SK-N-SH (cell line): ENCODE data around the gene SNX20. TPM values are rescaled to one million over a fixed set of nuclear protein-coding genes. Genes with fewer than 3 reads are reported as not detected.

ENCODE experiments used
- CTCF ChIA-PET: fragments of 300-600, 350-600 bp; formaldehyde crosslinking; extraction: SDS; loops from one replicate; lab custom pipeline; 2021; lab: Yijun Ruan, JAX
- POLR2A ChIA-PET: fragments of 350-600 bp; sonication (Branson Sonifier 250); formaldehyde crosslinking; extraction: SDS; loops from one replicate; lab custom pipeline; 2020; ENCODE audit warnings: antibody characterized with exemption, inconsistent platforms; lab: Yijun Ruan, JAX
- DNase-seq: peaks from one replicate; pipeline ENCODE4 v3.0.0; 2012
- H2AFZ ChIP-seq: fragments of 200-600 bp; sonication (generic); 2 replicates; pipeline ENCODE4 v1.8.1; 2016; ENCODE audit warnings: antibody characterized with exemption, mild to moderate bottlenecking, low read depth
- H3F3A ChIP-seq: fragments of 200-600 bp; sonication (generic); replicated peaks from 2 replicates; pipeline ENCODE3; 2016; ENCODE audit warnings: antibody characterized with exemption, mild to moderate bottlenecking; ENCODE audit not compliant: insufficient read depth
- H3K27ac ChIP-seq, 2 experiments: fragments of 200-500 bp in 1 of 2; fragments of 200-600 bp in 1 of 2; sonication (Bioruptor generic) in 1 of 2; sonication (generic), shearing (Covaris generic) in 1 of 2; 2 replicates each; pipeline versions ENCODE4 v1.5.1 to v1.6.1; 2014 to 2016; ENCODE audit warnings: low read depth in 2 of 2, inconsistent platforms in 1 of 2, low read length in 1 of 2, mild to moderate bottlenecking in 1 of 2, mixed read lengths in 1 of 2
- H3K27me3 ChIP-seq: fragments of 200-600 bp; sonication (generic), shearing (Covaris generic); 2 replicates; pipeline ENCODE4 v1.6.1; 2016; ENCODE audit warnings: mixed run types; ENCODE audit not compliant: insufficient read depth
- H3K36me3 ChIP-seq, 2 experiments: fragments of 200-500 bp in 1 of 2; fragments of 200-600 bp in 1 of 2; sonication (Bioruptor generic) in 1 of 2; sonication (generic) in 1 of 2; replicated peaks in 1 of 2; 2 replicates each; pipeline versions ENCODE3 to v1.5.1; 2014 to 2016; ENCODE audit warnings: low read length in 1 of 2, mild to moderate bottlenecking in 1 of 2; ENCODE audit not compliant: insufficient read depth in 2 of 2, control insufficient read depth in 1 of 2
- H3K4me1 ChIP-seq, 2 experiments: fragments of 200-500 bp in 1 of 2; fragments of 200-600 bp in 1 of 2; sonication (Bioruptor generic) in 1 of 2; sonication (generic), shearing (Covaris generic) in 1 of 2; 2 replicates each; pipeline versions ENCODE4 v1.5.1 to v1.6.1; 2014 to 2016; ENCODE audit warnings: low read depth in 1 of 2, low read length in 1 of 2, mixed run types in 1 of 2; ENCODE audit not compliant: insufficient read depth in 2 of 2, control insufficient read depth in 1 of 2
- H3K4me2 ChIP-seq: fragments of 200-600 bp; sonication (generic), shearing (Covaris generic); 2 replicates; pipeline ENCODE4 v1.6.1; 2017; ENCODE audit warnings: mixed run types
- H3K4me3 ChIP-seq, 2 experiments: fragments of 200-500 bp in 1 of 2; fragments of 200-600 bp in 1 of 2; sonication (Bioruptor generic) in 1 of 2; sonication (generic), shearing (Covaris generic) in 1 of 2; 2 replicates each; pipeline versions ENCODE4 v1.5.1 to v1.8.1; 2014 to 2016; ENCODE audit warnings: low read depth in 2 of 2, inconsistent platforms in 1 of 2, low read length in 1 of 2, mild to moderate bottlenecking in 1 of 2, mixed read lengths in 1 of 2, moderate library complexity in 1 of 2
- H3K79me2 ChIP-seq: fragments of 200-600 bp; sonication (generic); 2 replicates; pipeline ENCODE4 v1.8.1; 2017; ENCODE audit warnings: mild to moderate bottlenecking; ENCODE audit not compliant: insufficient read depth
- H3K9ac ChIP-seq: fragments of 200-600 bp; sonication (generic); 2 replicates; pipeline ENCODE4 v1.6.1; 2017; ENCODE audit warnings: mixed run types
- H3K9me2 ChIP-seq: fragments of 200-600 bp; sonication (generic); 2 replicates; pipeline ENCODE4 v1.6.1; 2017; ENCODE audit warnings: mixed run types
- H3K9me3 ChIP-seq: fragments of 200-600 bp; sonication (generic); 2 replicates; pipeline ENCODE4 v1.6.1; 2017; ENCODE audit warnings: mixed run types, mild to moderate bottlenecking, moderate library complexity
- H4K20me1 ChIP-seq: fragments of 200-600 bp; sonication (generic); 2 replicates; pipeline ENCODE4 v1.6.1; 2017; ENCODE audit warnings: mild to moderate bottlenecking, mixed run types; ENCODE audit not compliant: insufficient read depth
- CTCF ChIP-seq: fragments of 200-600 bp; sonication (generic); IDR thresholded peaks from 2 replicates; pipeline ENCODE4 v1.6.1; 2017; ENCODE audit warnings: antibody characterized with exemption, mild to moderate bottlenecking, moderate library complexity
- EZH2phosphoT487 ChIP-seq: fragments of 200-600 bp; sonication (generic); IDR thresholded peaks from 2 replicates; pipeline ENCODE4 v1.6.1; 2017; ENCODE audit warnings: low read depth, mixed run types, mild to moderate bottlenecking, antibody characterized with exemption, moderate library complexity, borderline replicate concordance
- FOXM1 ChIP-seq: IDR thresholded peaks from 2 replicates; pipeline ENCODE4 v1.4.0; 2012; ENCODE audit warnings: low read depth, mild to moderate bottlenecking
- GABPA ChIP-seq: IDR thresholded peaks from 2 replicates; pipeline ENCODE4 v1.4.0; 2012; ENCODE audit warnings: low read depth, mild to moderate bottlenecking
- JUND ChIP-seq: IDR thresholded peaks from 2 replicates; pipeline ENCODE4 v1.4.0; 2012
- MEF2A ChIP-seq: IDR thresholded peaks from 2 replicates; pipeline ENCODE4 v1.4.0; 2012; ENCODE audit warnings: low read depth, borderline replicate concordance
- MXI1 ChIP-seq: IDR thresholded peaks from 2 replicates; pipeline ENCODE4 v1.6.1; 2012; ENCODE audit warnings: mild to moderate bottlenecking, low read depth, low read length, improper control_type of control experiment
- NFIC ChIP-seq: IDR thresholded peaks from 2 replicates; pipeline ENCODE4 v1.4.0; 2012; ENCODE audit warnings: borderline replicate concordance
- POLR2AphosphoS5 ChIP-seq: IDR thresholded peaks from 2 replicates; pipeline ENCODE4 v1.6.1; 2012; ENCODE audit warnings: low read depth, low read length
- RAD21 ChIP-seq: IDR thresholded peaks from 2 replicates; pipeline ENCODE4 v1.6.1; 2012; ENCODE audit warnings: mild to moderate bottlenecking, low read length
- RCOR1 ChIP-seq: fragments of 150-350 bp; IDR thresholded peaks from 2 replicates; pipeline ENCODE4 v1.6.1; 2017; ENCODE audit warnings: antibody characterized with exemption, low read length
- RFX5 ChIP-seq: IDR thresholded peaks from 2 replicates; pipeline ENCODE4 v1.6.1; 2012; ENCODE audit warnings: mild to moderate bottlenecking, improper control_type of control experiment, low read length
- RXRA ChIP-seq: IDR thresholded peaks from 2 replicates; pipeline ENCODE4 v1.4.0; 2012; ENCODE audit warnings: low read depth, mild to moderate bottlenecking, borderline replicate concordance
- SMC3 ChIP-seq: IDR thresholded peaks from 2 replicates; pipeline ENCODE4 v1.6.1; 2012; ENCODE audit warnings: low read depth, low read length, improper control_type of control experiment
- TEAD4 ChIP-seq: IDR thresholded peaks from 2 replicates; pipeline ENCODE4 v1.4.0; 2012; ENCODE audit warnings: mild to moderate bottlenecking, borderline replicate concordance; ENCODE audit not compliant: insufficient read depth
- ZBTB33 ChIP-seq: IDR thresholded peaks from 2 replicates; pipeline ENCODE4 v1.4.0; 2012; ENCODE audit warnings: low read depth, borderline replicate concordance
- WGBS: methylation state at CpG from one replicate; pipeline ENCODE4 v1.1.6; 2017; ENCODE audit warnings: low lambda C conversion rate; 5-methylcytosine and 5-hydroxymethylcytosine counted together
- polyA plus RNA-seq, 3 experiments: library from polyadenylated mRNA; depleted of rRNA; stranded (reverse); fragments of >200 nt; gene quantifications; 2 replicates each; pipeline ENCODE4 v1.2.3, GENCODE V29; 2012
- TF ChIP-seq, protein P1 (sequence below): IDR thresholded peaks from 2 replicates; pipeline ENCODE4; 2012
- TF ChIP-seq, protein P2 (sequence below): fragments of 150-350 bp; IDR thresholded peaks from 2 replicates; pipeline ENCODE4 v1.6.1; 2017; ENCODE audit warnings: antibody characterized with exemption, low read length, low read depth, borderline replicate concordance
- TF ChIP-seq, protein P3 (sequence below): IDR thresholded peaks from 2 replicates; pipeline ENCODE4 v1.4.0; 2012; ENCODE audit warnings: low read depth, borderline replicate concordance

The SNX20 gene
- polyA plus RNA-seq, 1 of the 3 experiments (the other 2 are of a cell fraction), result not detected

DNA sequence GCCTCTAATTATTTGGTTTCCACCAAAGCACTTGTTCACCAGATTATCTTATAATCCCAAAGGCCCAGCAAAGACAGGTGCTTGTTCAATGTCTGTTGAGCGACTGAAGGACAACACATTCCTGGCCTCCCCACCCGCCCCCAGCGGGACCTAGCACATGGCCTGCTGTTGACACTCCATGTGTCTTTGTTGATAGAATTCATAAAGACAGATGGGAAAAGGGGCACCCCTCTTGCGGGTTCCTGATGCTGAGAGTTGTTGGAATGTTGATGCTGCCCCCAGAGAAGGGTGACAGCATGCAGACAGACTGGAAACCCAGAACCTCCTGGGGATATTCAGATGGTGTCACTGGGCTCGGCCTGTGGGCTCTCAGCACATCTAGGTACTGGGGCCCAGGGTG lies 36.9 kb downstream of the SNX20 start:
- Histone ChIP-seq H3K36me3 (no peaks in the 10 kb centered on the region), H3K9ac (no peak overlapping the region), H3K9me3 (no peaks in the 10 kb centered on the region), H3K79me2 (no peaks in the 10 kb centered on the region), H3K27me3 (no peaks in the 10 kb centered on the region), H2AFZ (no peak overlapping the region), H3K4me1 (peaks cover 0 to 4% of the 10 kb centered on the region in 2 experiments; a peak in 1 of 4 replicates), H3K9me2 (no peaks in the 10 kb centered on the region), H3F3A (no peaks in the 10 kb centered on the region)
- ChIA-PET CTCF (interaction anchor here (0.6 to 1.4 kb wide), 4 partner anchors 9 to 162 kb away, joined by 3 to 5 read pairs (median 3); no protein-coding TSS in a partner anchor), POLR2A (interaction anchor here (1.0 kb wide), 1 partner anchor 270 kb away, joined by 3 read pairs; no protein-coding TSS in a partner anchor)
- no peak for TF ChIP-seq TEAD4
- TF ChIP-seq MXI1, result no peak
- TF ChIP-seq EZH2phosphoT487, result no peak
- no peak for TF ChIP-seq RXRA
- TF ChIP-seq, protein P1, sequence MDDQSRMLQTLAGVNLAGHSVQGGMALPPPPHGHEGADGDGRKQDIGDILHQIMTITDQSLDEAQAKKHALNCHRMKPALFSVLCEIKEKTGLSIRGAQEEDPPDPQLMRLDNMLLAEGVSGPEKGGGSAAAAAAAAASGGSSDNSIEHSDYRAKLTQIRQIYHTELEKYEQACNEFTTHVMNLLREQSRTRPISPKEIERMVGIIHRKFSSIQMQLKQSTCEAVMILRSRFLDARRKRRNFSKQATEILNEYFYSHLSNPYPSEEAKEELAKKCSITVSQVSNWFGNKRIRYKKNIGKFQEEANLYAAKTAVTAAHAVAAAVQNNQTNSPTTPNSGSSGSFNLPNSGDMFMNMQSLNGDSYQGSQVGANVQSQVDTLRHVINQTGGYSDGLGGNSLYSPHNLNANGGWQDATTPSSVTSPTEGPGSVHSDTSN, result no peak
- TF ChIP-seq NFIC, result no peak
- TF ChIP-seq, protein P2, sequence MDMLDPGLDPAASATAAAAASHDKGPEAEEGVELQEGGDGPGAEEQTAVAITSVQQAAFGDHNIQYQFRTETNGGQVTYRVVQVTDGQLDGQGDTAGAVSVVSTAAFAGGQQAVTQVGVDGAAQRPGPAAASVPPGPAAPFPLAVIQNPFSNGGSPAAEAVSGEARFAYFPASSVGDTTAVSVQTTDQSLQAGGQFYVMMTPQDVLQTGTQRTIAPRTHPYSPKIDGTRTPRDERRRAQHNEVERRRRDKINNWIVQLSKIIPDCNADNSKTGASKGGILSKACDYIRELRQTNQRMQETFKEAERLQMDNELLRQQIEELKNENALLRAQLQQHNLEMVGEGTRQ, result no peak
- no peak for TF ChIP-seq POLR2AphosphoS5
- TF ChIP-seq, all 33 proteins: peak for 0
- WGBS, result 59% methylated on average over 5 of the region's 5 CpGs
- no peak for DNase-seq
- no peak overlapping the region for H3K4me2 ChIP-seq
- no peaks in the 10 kb centered on the region for H4K20me1 ChIP-seq
- H3K27ac ChIP-seq, result no peak overlapping the region
- H3K4me3 ChIP-seq, result no peak overlapping the region

GRCh38 chr16:50643192-50643591 lies 37.9 kb downstream of the SNX20 start:
- Histone ChIP-seq H4K20me1 (no peaks in the 10 kb centered on the region), H3K9me3 (no peaks in the 10 kb centered on the region), H3K4me1 (peaks cover 0 to 4% of the 10 kb centered on the region in 2 experiments; a peak in 1 of 4 replicates), H2AFZ (no peak overlapping the region), H3K36me3 (no peaks in the 10 kb centered on the region), H3K4me3 (no peak overlapping the region), H3K9me2 (no peaks in the 10 kb centered on the region), H3K27ac (no peak overlapping the region; a peak in 1 of 4 replicates), H3K9ac (no peak overlapping the region), H3K27me3 (no peaks in the 10 kb centered on the region), H3F3A (no peaks in the 10 kb centered on the region), H3K79me2 (no peaks in the 10 kb centered on the region), H3K4me2 (no peak overlapping the region)
- peak; percentile 47 for DNase-seq
- ChIA-PET POLR2A (no interaction called here), CTCF (interaction anchor here (0.8 to 1.5 kb wide), 5 partner anchors 10 to 289 kb away, joined by 4 to 5 read pairs (median 4); no protein-coding TSS in a partner anchor)
- 0% methylated on average over 4 of the region's 4 CpGs for WGBS
- TF ChIP-seq RAD21 (no peak), CTCF (no peak), RXRA (no peak), RFX5 (no peak), ZBTB33 (no peak), FOXM1 (no peak), GABPA (no peak), JUND (no peak), SMC3 (no peak), RCOR1 (no peak), MEF2A (no peak), MXI1 (no peak)
- TF ChIP-seq, protein P3, sequence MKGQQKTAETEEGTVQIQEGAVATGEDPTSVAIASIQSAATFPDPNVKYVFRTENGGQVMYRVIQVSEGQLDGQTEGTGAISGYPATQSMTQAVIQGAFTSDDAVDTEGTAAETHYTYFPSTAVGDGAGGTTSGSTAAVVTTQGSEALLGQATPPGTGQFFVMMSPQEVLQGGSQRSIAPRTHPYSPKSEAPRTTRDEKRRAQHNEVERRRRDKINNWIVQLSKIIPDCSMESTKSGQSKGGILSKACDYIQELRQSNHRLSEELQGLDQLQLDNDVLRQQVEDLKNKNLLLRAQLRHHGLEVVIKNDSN, result no peak
- TF ChIP-seq, protein P1, result no peak
